SU-DHL-6 (cell line): ENCODE results near the gene AP2A2.

Experiments used
- H2AFZ ChIP-seq: fragments of 200-600 bp; sonication (generic); 2 replicates; pipeline ENCODE4 v1.6.1; 2014; ENCODE audit warnings: low read depth, mild to moderate bottlenecking, moderate library complexity, mixed read lengths, antibody characterized with exemption, low read length; ENCODE audit not compliant: severe bottlenecking
- H3F3A ChIP-seq: fragments of 200-600 bp; shearing (Covaris generic); 2 replicates; pipeline ENCODE4 v1.6.0; 2016; ENCODE audit warnings: antibody characterized with exemption, mild to moderate bottlenecking; ENCODE audit not compliant: insufficient read depth
- H3K27ac ChIP-seq: fragments of 200-600 bp; sonication (generic); 2 replicates; pipeline ENCODE4 v1.5.1; 2016; ENCODE audit warnings: low read depth, mild to moderate bottlenecking, low read length, moderate library complexity, mixed read lengths
- H3K27me3 ChIP-seq: fragments of 200-600 bp; sonication (generic), shearing (Covaris generic); 2 replicates; pipeline ENCODE4 v1.6.0; 2014; ENCODE audit warnings: mild to moderate bottlenecking, low read length
- H3K36me3 ChIP-seq: fragments of 200-600 bp; sonication (generic); 2 replicates; pipeline ENCODE4 v1.6.1; 2014; ENCODE audit warnings: mild to moderate bottlenecking, low read length, mixed read lengths
- H3K4me2 ChIP-seq: fragments of 300-600, 200-600 bp; shearing (Covaris generic), sonication (generic); 2 replicates; pipeline ENCODE4 v1.6.0; 2014; ENCODE audit warnings: low read length, low read depth, mild to moderate bottlenecking; ENCODE audit not compliant: poor library complexity, severe bottlenecking
- H3K4me3 ChIP-seq: fragments of 200-600 bp; sonication (generic); 2 replicates; pipeline ENCODE4 v1.5.1; 2014; ENCODE audit warnings: antibody characterized with exemption, low read length, mild to moderate bottlenecking, mixed read lengths; ENCODE audit not compliant: insufficient read depth, poor library complexity, severe bottlenecking
- H3K79me2 ChIP-seq: fragments of 200-600 bp; sonication (generic); 2 replicates; pipeline ENCODE4 v1.6.1; 2014; ENCODE audit warnings: mild to moderate bottlenecking, low read length, moderate library complexity; ENCODE audit not compliant: insufficient read depth
- H3K9ac ChIP-seq: fragments of 200-600 bp; sonication (generic); 2 replicates; pipeline ENCODE4 v1.7.0; 2014; ENCODE audit warnings: mild to moderate bottlenecking, low read length
- H3K9me2 ChIP-seq: fragments of 200-600 bp; sonication (generic); replicated peaks from 2 replicates; pipeline ENCODE4 v1.6.1; 2014; ENCODE audit warnings: low read length; ENCODE audit not compliant: insufficient read depth
- H3K9me3 ChIP-seq: fragments of 200-600 bp; sonication (generic); 2 replicates; pipeline ENCODE4 v1.6.1; 2014; ENCODE audit warnings: low read length, mixed read lengths; ENCODE audit not compliant: insufficient read depth
- H4K20me1 ChIP-seq: fragments of 200-600 bp; sonication (generic); 2 replicates; pipeline ENCODE4 v1.6.1; 2014; ENCODE audit warnings: low read depth, mild to moderate bottlenecking, antibody characterized with exemption, low read length, moderate library complexity, mixed read lengths
- EZH2phosphoT487 ChIP-seq: fragments of 200-600 bp; sonication (generic), shearing (Covaris generic); conservative IDR thresholded peaks from 2 replicates; pipeline ENCODE4 v1.6.1; 2018; ENCODE audit warnings: mild to moderate bottlenecking, antibody characterized with exemption, low read length, moderate library complexity, mixed read lengths
- TF ChIP-seq, protein P1 (sequence below): fragments of 200-600 bp; sonication (generic); IDR thresholded peaks from one replicate; pipeline ENCODE4 v1.5.1; 2017; ENCODE audit warnings: antibody characterized with exemption, mild to moderate bottlenecking, low read length, moderate library complexity; ENCODE audit not compliant: insufficient read depth, poor library complexity, severe bottlenecking

Gene AP2A2

DNA sequence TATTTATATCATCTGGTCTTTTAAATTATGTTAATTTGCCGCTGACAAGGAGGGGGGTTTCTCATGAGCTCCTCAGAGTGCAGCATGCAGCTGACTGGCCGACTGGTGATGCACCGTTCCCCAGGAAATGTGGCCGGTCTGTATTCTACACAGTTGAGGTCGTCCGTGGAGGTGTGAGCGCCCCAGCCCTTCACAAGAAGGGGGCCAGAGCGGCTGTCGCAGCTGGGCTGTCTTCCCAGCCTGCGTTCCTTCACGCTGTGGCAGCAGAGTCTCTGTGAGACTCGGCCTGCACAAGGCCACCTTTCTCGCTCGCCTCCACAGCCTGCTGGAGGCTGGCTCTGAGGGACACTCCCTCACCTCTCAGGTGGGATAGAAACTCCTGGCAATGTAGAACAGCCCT is 43.2 kb downstream of the AP2A2 start:
- no peaks in the 10 kb centered on the region for H4K20me1 ChIP-seq
- no peaks in the 10 kb centered on the region for H3K27me3 ChIP-seq
- no peak overlapping the region for H3K27ac ChIP-seq
- H3K9me2 ChIP-seq, result no peaks in the 10 kb centered on the region
- H3K79me2 ChIP-seq, result no peaks in the 10 kb centered on the region; the same call in 1 of the 2 replicates
- H3K9ac ChIP-seq, result no peak overlapping the region
- no peak overlapping the region for H3K4me2 ChIP-seq
- H3F3A ChIP-seq, result peaks cover 5% of the 10 kb centered on the region
- H2AFZ ChIP-seq, result no peak overlapping the region
- 0 out of 2 replicates have a peak, but pooled peaks cover 3% of the 10 kb centered on the region for H3K9me3 ChIP-seq
- H3K4me3 ChIP-seq, result no peak overlapping the region
- TF ChIP-seq EZH2phosphoT487, result no peak
- TF ChIP-seq, protein P1, sequence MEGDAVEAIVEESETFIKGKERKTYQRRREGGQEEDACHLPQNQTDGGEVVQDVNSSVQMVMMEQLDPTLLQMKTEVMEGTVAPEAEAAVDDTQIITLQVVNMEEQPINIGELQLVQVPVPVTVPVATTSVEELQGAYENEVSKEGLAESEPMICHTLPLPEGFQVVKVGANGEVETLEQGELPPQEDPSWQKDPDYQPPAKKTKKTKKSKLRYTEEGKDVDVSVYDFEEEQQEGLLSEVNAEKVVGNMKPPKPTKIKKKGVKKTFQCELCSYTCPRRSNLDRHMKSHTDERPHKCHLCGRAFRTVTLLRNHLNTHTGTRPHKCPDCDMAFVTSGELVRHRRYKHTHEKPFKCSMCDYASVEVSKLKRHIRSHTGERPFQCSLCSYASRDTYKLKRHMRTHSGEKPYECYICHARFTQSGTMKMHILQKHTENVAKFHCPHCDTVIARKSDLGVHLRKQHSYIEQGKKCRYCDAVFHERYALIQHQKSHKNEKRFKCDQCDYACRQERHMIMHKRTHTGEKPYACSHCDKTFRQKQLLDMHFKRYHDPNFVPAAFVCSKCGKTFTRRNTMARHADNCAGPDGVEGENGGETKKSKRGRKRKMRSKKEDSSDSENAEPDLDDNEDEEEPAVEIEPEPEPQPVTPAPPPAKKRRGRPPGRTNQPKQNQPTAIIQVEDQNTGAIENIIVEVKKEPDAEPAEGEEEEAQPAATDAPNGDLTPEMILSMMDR, result no peak
- no peaks in the 10 kb centered on the region for H3K36me3 ChIP-seq

DNA sequence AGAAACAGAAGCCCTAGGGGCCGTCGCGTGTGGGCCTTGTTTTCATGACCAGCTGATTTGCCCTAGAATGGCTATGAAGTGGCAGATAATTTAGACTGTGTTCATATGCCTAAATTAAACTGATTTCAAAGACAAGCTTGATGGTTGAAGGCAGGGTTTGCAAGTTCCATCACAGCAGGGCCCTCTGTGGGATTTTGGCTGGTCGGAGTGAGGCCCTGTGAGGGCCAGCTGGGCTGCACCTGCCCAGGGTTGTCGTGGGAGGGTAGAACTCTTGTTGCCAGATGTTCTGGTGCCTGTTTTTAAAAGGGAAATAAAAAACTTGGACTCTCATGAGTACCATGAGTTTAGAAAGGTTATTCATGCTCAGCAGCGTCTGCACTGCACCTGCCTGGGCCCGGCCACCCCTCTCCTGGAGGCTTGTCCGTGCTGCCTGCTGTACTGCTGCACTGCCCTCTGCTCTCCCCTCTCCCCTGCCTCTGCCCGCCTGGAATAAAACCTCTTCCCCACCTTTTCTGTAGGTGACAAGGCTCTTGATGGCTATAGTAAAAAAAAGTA is 44.1 kb downstream of the AP2A2 start:
- no peaks in the 10 kb centered on the region for H3K36me3 ChIP-seq

DNA sequence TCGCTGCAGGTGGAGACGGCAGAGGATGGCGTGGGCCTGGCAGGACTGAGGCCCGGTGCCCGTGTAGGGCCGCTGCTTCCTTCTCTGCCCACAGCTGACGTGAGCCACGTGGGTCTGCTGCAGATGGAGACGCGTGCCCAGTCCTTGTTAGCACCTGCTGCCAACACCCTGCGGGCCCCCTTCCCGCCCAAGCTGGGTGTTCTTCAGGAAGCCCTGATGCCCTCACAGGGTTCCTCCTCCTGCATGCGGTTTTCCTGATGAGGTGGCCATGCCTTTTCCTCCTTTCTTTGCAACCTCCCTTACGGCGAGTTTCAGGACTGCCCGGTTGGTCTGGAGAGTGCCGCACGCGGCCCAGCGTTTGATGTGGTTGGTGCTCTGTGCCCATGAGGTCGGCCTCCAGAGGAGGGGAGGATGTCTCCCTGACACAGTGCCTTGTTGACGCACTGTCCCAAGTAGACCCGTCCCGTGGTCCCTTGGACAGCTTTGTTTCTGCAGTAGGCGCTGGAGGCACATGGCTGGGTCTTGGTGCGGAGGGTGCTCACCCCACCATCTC is 44.7 kb downstream of the AP2A2 start:
- Histone ChIP-seq H3K79me2 (no peaks in the 10 kb centered on the region; the same call in 1 of the 2 replicates), H3K36me3 (no peaks in the 10 kb centered on the region), H3K27ac (no peak overlapping the region), H3K4me3 (no peak overlapping the region), H3K27me3 (no peaks in the 10 kb centered on the region), H3K9me2 (no peaks in the 10 kb centered on the region), H3F3A (no peaks in the 10 kb centered on the region), H4K20me1 (no peaks in the 10 kb centered on the region), H3K4me2 (no peak overlapping the region), H3K9me3 (no peaks in the 10 kb centered on the region), H2AFZ (no peak overlapping the region), H3K9ac (no peak overlapping the region)
- TF ChIP-seq EZH2phosphoT487, result no peak
- TF ChIP-seq, protein P1, result no peak

More for the DNA sequence above, 44.1 kb downstream of the AP2A2 start:
- no peak for TF ChIP-seq EZH2phosphoT487
- TF ChIP-seq, protein P1, result no peak
- Histone ChIP-seq H3K4me3 (no peak overlapping the region), H3F3A (peaks cover under 1% of the 10 kb centered on the region; the same call in 1 of the 2 replicates), H3K9ac (no peak overlapping the region), H3K79me2 (no peaks in the 10 kb centered on the region; the same call in 1 of the 2 replicates), H2AFZ (no peak overlapping the region), H3K9me2 (no peaks in the 10 kb centered on the region), H3K9me3 (0 out of 2 replicates have a peak, but pooled peaks cover under 1% of the 10 kb centered on the region), H3K4me2 (no peak overlapping the region), H3K27me3 (no peaks in the 10 kb centered on the region), H4K20me1 (no peaks in the 10 kb centered on the region), H3K27ac (no peak overlapping the region)
